A549 (cell line): ENCODE measurements around the gene DCHS2.

Experiments
- CHD4 ChIP-seq: fragments of 200-600 bp; sonication (generic); IDR thresholded peaks from 2 replicates; pipeline ENCODE4 v1.6.1; 2016; ENCODE audit warnings: antibody characterized with exemption, mild to moderate bottlenecking, borderline replicate concordance
- EP300 ChIP-seq, 2 experiments: fragments of >200 bp; sonication (Bioruptor Twin); formaldehyde crosslinking; IDR thresholded peaks; 2 replicates in 1 of 2; 3 replicates in 1 of 2; pipeline ENCODE4 v1.6.1; 2016 to 2017
- HDAC2 ChIP-seq: fragments of 200-600 bp; sonication (generic); IDR thresholded peaks from 2 replicates; pipeline ENCODE4 v1.6.1; 2016
- JUN ChIP-seq, 2 experiments: fragments of >200 bp; sonication (Bioruptor Twin); formaldehyde crosslinking; IDR thresholded peaks; 2 replicates in 1 of 2; 3 replicates in 1 of 2; pipeline ENCODE4 v1.6.1; 2016 to 2017
- JUNB ChIP-seq: fragments of >200 bp; sonication (Bioruptor Twin); formaldehyde crosslinking; IDR thresholded peaks from 2 replicates; pipeline ENCODE4 v1.6.1; 2016
- MAZ ChIP-seq: fragments of 150-350 bp; IDR thresholded peaks from 2 replicates; pipeline ENCODE4 v1.6.1; 2014; ENCODE audit warnings: antibody characterized with exemption, low read depth, low read length, borderline replicate concordance
- PHF8 ChIP-seq: fragments of 200-600 bp; sonication (generic); IDR thresholded peaks from 2 replicates; pipeline ENCODE4 v1.6.1; 2016; ENCODE audit warnings: low read depth, mild to moderate bottlenecking, antibody characterized with exemption, moderate library complexity, borderline replicate concordance
- POLR2A ChIP-seq: IDR thresholded peaks from 2 replicates; pipeline ENCODE4 v1.6.1; 2012; ENCODE audit warnings: mild to moderate bottlenecking, low read length
- SREBF2 ChIP-seq: fragments of 450-650 bp; IDR thresholded peaks from 2 replicates; pipeline ENCODE4 v1.6.1; 2014; ENCODE audit warnings: mild to moderate bottlenecking, moderate library complexity
- TF ChIP-seq, protein P1 (sequence below): fragments of >200 bp; sonication (Bioruptor Twin); formaldehyde crosslinking; IDR thresholded peaks from 3 replicates; pipeline ENCODE4 v1.5.1; 2016
- TF ChIP-seq, protein P2 (sequence below): fragments of 150-350 bp; IDR thresholded peaks from 2 replicates; pipeline ENCODE4 v1.6.1; 2014; ENCODE audit warnings: low read depth, mild to moderate bottlenecking, low read length

DNA sequence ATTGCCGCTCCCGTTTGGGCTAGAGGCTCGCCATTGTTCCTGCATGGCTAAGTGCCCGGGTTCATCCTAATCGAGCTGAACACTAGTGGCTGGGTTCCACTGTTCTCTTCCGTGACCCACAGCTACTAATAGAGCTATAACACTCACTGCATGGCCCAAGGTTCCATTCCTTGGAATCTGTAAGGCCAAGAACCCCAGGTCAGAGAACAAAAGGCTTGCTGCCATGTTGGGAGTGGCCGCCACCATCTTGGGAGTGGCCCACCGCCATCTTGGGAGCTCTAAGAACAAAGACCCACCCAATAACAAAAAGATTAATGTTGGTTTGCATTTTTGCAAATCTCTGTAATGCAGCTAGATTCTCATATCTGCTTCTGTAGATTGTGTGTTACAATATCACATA, 299.0 kb downstream of the DCHS2 start:
- TF ChIP-seq, protein P1, sequence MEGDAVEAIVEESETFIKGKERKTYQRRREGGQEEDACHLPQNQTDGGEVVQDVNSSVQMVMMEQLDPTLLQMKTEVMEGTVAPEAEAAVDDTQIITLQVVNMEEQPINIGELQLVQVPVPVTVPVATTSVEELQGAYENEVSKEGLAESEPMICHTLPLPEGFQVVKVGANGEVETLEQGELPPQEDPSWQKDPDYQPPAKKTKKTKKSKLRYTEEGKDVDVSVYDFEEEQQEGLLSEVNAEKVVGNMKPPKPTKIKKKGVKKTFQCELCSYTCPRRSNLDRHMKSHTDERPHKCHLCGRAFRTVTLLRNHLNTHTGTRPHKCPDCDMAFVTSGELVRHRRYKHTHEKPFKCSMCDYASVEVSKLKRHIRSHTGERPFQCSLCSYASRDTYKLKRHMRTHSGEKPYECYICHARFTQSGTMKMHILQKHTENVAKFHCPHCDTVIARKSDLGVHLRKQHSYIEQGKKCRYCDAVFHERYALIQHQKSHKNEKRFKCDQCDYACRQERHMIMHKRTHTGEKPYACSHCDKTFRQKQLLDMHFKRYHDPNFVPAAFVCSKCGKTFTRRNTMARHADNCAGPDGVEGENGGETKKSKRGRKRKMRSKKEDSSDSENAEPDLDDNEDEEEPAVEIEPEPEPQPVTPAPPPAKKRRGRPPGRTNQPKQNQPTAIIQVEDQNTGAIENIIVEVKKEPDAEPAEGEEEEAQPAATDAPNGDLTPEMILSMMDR = no peak
- TF ChIP-seq JUN (IDR thresholded peaks at IDR 0.05) = no peak
- TF ChIP-seq JUNB = no peak
- no peak for TF ChIP-seq POLR2A
- TF ChIP-seq CHD4 = no peak
- TF ChIP-seq MAZ = no peak
- no peak for TF ChIP-seq HDAC2
- TF ChIP-seq SREBF2 = no peak
- TF ChIP-seq PHF8 = no peak
- no peak for TF ChIP-seq EP300 (IDR thresholded peaks at IDR 0.05)
- TF ChIP-seq, protein P2, sequence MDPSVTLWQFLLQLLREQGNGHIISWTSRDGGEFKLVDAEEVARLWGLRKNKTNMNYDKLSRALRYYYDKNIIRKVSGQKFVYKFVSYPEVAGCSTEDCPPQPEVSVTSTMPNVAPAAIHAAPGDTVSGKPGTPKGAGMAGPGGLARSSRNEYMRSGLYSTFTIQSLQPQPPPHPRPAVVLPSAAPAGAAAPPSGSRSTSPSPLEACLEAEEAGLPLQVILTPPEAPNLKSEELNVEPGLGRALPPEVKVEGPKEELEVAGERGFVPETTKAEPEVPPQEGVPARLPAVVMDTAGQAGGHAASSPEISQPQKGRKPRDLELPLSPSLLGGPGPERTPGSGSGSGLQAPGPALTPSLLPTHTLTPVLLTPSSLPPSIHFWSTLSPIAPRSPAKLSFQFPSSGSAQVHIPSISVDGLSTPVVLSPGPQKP = no peak
